AG09309 (cell line): Measurements from ENCODE around the gene ARFRP1.
"Not testable (repeated sequence)": the region's sequence is repeated elsewhere in the genome, so short reads cannot be mapped to it uniquely, and the experiment has no call there.

Experiments used
- DNase-seq: peaks from one replicate; pipeline ENCODE4 v3.0.0-alpha.2; 2010; ENCODE audit warnings: low read depth
- H3K4me3 ChIP-seq: 2 replicates; pipeline ENCODE4 v1.5.1; 2011; ENCODE audit warnings: mild to moderate bottlenecking, low read depth, low read length, moderate library complexity; ENCODE audit not compliant: control insufficient read depth
- TF ChIP-seq, protein P1 (sequence below): IDR thresholded peaks from 2 replicates; pipeline ENCODE4 v1.5.1; 2011; ENCODE audit warnings: mild to moderate bottlenecking, low read depth, low read length, inconsistent platforms; ENCODE audit not compliant: insufficient read depth, control insufficient read depth; ENCODE audit errors: missing control alignments

The ARFRP1 gene

GRCh38 chr20:63731410-63731809 lies 23.6 kb upstream of the ARFRP1 start:
- no peak for DNase-seq
- no peak overlapping the region for H3K4me3 ChIP-seq
- TF ChIP-seq, protein P1, sequence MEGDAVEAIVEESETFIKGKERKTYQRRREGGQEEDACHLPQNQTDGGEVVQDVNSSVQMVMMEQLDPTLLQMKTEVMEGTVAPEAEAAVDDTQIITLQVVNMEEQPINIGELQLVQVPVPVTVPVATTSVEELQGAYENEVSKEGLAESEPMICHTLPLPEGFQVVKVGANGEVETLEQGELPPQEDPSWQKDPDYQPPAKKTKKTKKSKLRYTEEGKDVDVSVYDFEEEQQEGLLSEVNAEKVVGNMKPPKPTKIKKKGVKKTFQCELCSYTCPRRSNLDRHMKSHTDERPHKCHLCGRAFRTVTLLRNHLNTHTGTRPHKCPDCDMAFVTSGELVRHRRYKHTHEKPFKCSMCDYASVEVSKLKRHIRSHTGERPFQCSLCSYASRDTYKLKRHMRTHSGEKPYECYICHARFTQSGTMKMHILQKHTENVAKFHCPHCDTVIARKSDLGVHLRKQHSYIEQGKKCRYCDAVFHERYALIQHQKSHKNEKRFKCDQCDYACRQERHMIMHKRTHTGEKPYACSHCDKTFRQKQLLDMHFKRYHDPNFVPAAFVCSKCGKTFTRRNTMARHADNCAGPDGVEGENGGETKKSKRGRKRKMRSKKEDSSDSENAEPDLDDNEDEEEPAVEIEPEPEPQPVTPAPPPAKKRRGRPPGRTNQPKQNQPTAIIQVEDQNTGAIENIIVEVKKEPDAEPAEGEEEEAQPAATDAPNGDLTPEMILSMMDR = no peak

DNA sequence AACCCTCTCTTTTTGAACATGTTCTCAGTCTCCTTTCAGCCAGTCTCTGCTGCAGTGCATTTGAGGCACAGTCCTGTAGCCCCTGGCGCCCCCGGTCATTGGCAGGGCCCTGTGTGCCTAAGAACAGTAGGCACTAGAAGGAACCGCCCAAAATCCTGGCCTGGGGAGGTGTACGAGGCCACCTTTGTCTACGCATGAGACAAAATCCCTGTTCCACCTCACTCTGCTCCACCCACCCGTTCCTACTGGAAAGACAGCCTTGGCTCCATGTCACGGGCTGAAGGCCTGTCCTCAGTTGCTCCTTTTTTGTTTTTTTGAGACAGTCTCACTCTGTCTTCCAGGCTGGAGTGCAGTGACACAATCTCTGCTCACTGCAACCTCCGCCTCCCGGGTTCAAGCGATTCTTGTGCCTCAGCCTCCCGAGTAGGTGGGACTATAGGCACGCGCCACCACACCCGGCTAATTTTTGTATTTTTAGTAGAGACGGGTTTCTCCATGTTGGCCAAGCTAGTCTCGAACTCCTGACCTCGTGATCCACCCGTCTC lies 22.5 kb upstream of the ARFRP1 start:
- not testable (repeated sequence) for H3K4me3 ChIP-seq, DNase-seq

GRCh38 chr20:63722967-63723622 lies 15.3 kb upstream of the ARFRP1 start:
- DNase-seq, H3K4me3 ChIP-seq: not testable (repeated sequence)

GRCh38 chr20:63718996-63719395 lies 11.2 kb upstream of the ARFRP1 start:
- no peak overlapping the region for H3K4me3 ChIP-seq
- TF ChIP-seq, protein P1 = no peak
- DNase-seq = no peak

- TF ChIP-seq, protein P1 = no peak
- no peak for DNase-seq
- H3K4me3 ChIP-seq = no peak overlapping the region
These were observed 7.1 kb upstream of the ARFRP1 start for GRCh38 chr20:63714858-63715257.

DNA sequence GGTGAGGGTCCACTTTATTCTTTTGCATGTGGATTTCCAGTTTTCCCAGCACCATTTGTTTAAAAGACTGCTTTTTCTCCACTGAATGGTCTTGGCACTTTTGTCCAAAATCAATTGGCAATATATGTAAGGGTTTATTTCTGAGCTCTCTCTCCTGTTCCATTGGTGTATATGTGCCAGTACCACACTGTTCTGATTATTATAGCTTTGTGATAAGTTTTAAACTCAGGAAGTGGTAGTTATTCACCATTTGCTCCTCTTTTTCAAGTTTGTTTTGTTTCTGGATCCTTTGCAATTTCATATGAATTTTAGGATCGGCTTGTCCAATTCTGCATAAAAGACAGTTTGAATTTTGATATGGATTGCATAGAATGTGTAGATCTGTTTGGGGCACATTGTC lies 4.4 kb upstream of the ARFRP1 start:
- TF ChIP-seq, protein P1 = no peak
- no peak overlapping the region for H3K4me3 ChIP-seq
- DNase-seq = no peak

GRCh38 chr20:63711085-63711645 lies 3.4 kb upstream of the ARFRP1 start:
- H3K4me3 ChIP-seq = no peak overlapping the region
- TF ChIP-seq, protein P1 = no peak
- no peak for DNase-seq

GRCh38 chr20:63709149-63709527 lies 1.4 kb upstream of the ARFRP1 start:
- peak overlapping the region; percentile 60 for H3K4me3 ChIP-seq
- TF ChIP-seq, protein P1 = no peak
- no peak for DNase-seq
